ENCODE results near the gene USP46.
A peak's percentile ranks its signal among the peaks of the same experiment; 100 is the strongest.

GRCh38 chr4:52588097-52588496 is 71.0 kb downstream of the USP46 start:
- no peak for TF ChIP-seq ELF4 (CRISPR knock-in tag; IDR thresholded peaks at IDR 0.05; ENCODE audit: low read depth)
- no peak for TF ChIP-seq ZBTB21 (CRISPR knock-in tag; IDR thresholded peaks at IDR 0.05; ENCODE audit: borderline replicate concordance)
- TF ChIP-seq CTCF (IDR thresholded peaks at IDR 0.05), result peak; percentile 45; the same call in 1 of the 2 replicates
- no peak for TF ChIP-seq RORB (CRISPR knock-in tag; IDR thresholded peaks at IDR 0.05)
- TF ChIP-seq OVOL2 (CRISPR knock-in tag; IDR thresholded peaks at IDR 0.05; ENCODE audit: borderline replicate concordance), result no peak
- TF ChIP-seq E2F1 (CRISPR knock-in tag; IDR thresholded peaks at IDR 0.05), result no peak
- no peak for TF ChIP-seq KAT7 (CRISPR knock-in tag; IDR thresholded peaks at IDR 0.05; ENCODE audit: borderline replicate concordance)
